ENCODE measurements around the gene CALM1. TPM values are rescaled to one million over a fixed set of nuclear protein-coding genes. Genes with fewer than 3 reads are reported as not detected.

CALM1 gene
- 1,218 TPM for total RNA-seq

DNA sequence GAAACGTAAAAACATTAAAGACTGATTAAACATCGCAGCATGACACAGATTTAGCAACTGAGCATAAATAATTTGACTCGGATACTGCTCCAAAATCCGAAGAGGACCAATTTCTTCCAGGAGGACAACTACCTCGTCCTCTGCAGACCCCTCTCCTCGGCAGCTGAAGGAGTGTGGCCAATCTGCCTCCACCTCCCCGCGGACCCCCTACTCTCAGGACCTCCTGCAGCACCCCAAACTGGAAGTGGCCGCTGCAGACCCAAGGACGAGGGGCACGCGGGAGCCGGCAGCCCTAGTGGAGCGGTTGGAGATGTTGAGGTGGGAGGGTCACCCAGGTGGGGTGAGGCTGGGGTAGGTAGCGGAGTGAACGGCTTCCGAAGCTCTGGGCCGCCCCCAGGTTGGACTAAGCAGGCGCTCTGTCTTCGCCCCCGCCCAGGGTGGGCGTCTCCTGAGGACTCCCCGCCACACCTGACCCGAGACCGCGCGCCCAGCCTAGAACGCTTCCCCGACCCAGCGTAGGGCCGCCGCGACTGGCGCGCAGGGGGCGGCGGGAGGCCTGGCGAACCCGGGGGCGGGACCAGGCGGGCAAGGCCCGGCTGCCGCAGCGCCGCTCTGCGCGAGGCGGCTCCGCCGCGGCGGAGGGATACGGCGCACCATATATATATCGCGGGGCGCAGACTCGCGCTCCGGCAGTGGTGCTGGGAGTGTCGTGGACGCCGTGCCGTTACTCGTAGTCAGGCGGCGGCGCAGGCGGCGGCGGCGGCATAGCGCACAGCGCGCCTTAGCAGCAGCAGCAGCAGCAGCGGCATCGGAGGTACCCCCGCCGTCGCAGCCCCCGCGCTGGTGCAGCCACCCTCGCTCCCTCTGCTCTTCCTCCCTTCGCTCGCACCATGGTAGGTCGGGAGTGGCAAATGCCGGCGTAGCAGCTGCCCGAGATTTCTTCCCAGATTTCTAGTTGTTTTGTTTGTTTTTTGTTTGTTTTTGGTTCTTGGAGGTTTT is at the start of gene CALM1:
CALM1 (plus strand) TSS at position 689 of the 999 bp plus-strand sequence; CDS start at position 891, 202 bp downstream.

Other genes starting within 250 kb of the CALM1 start
- gene PSMC1, start 140.5 kb upstream of the CALM1 start, total RNA-seq = 98.0 TPM
- 14.8 TPM for gene NRDE2, start 65.1 kb upstream of the CALM1 start, total RNA-seq

Measured in diencephalon (tissue), 1 donor.